Measurements from ENCODE around the gene CLP1.
"Not testable (repeated sequence)": the region's sequence is repeated elsewhere in the genome, so short reads cannot be mapped to it uniquely, and the experiment has no call there.

CLP1 gene

DNA sequence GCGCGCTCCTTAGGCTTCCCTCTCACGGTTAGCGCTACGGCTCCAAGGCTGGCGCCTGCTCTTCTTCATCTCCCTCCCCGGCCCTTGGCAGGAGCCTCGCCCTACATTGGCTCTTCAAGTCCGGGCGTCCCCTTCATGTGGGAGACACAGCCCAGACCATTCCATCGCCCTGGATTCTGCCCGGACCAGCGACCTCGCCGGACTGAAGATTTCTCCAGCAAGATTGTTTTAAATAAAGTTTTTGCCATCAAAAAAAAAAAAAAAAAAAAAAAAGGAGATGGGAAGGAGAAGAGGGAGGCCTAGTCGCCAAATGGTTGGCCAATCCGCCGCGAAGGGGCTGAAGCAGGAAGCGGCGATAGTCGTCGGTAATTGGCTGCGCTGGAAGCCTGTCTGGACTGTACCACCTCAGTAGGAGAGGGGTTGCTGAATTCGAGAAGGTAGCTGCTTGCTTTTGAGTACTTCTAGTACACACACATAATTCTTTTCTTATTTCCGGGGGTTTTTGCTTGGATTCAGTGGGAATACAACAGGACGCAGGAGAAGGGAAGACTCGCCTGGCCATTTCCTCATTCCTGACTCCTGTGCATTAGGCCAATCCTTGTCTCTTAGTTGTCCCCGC, 9.7 kb downstream of the CLP1 start:
- DNase-seq, result peak; percentile 91

DNA sequence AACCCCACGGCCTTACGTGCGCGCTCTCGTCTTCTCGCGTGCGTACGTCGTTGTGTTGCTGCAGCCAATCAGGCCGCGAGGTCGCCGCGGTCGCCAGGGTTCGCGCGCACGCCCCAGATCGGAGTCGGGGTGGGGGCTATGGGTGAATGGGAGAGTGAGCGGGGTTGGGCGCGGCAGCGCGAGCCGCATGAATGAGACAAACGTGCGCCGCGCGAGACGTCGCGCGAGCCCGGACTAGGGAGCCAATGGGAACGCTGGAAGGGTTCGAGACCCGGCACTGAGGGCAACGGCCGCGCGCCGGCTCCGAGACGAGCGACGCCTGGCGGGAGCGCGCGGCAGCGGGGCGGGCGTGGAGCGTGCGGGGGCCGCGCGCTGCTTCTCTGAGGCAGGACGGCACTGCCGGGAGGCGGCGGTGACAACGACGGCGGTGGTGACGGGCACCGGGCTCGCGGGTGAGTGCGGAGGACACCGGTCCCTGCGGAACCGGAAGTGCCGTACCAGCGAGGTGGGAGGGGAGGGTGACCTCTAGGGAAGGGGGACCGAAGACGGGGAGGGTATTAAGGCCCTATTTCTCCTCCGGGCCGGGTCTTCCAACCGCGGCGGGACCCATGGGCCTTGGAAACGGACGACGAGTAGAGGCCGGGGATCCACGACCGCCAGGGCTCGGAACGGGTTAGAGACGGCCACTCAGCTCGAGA, 10.3 kb downstream of the CLP1 start, which contains the start of gene ZDHHC5:
Gene ZDHHC5, plus strand, starts transcription at position 379 of the 698 bp plus-strand sequence. CDS start 4,977 bp downstream, outside the sequence.
- DNase-seq, result peak; percentile 97

DNA sequence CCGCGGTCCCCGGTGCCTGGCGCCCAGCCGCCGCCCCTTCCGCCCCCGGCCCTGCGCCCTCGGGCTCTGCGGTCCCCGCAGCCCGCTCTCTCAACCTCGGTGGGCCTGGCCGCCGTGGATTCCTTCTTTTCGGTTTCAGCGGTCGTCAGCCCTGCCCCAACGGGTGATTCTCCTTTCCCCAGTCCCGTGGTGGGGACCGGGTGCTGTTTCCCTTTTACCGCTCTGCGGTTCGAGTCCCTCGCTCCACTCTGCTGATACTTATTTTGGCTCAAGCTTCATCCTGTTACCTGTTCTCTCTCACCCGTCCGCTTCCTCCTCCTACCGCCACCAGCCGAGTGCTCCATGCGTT, 10.8 kb downstream of the CLP1 start:
- peak; percentile 56 for DNase-seq

DNA sequence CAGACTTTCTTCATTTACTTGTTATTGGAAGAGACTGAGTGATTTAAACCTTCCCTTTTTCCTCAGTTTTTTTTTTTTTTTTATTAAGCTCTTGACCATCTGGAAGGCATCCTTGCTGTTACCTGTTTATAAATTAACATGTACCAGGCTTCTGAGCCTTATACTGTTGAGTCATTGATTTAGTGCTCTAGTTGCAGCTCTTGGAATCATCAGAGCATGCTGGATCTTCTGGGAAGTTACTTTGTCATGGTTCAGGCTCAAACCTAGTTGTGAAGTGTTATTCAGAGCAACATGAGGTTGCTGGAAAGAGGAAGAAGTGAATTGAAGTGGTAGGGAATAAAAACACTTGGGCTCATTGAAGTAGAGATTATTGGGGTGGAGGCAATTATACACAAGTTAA, 16.7 kb downstream of the CLP1 start:
- no peak for DNase-seq

DNA sequence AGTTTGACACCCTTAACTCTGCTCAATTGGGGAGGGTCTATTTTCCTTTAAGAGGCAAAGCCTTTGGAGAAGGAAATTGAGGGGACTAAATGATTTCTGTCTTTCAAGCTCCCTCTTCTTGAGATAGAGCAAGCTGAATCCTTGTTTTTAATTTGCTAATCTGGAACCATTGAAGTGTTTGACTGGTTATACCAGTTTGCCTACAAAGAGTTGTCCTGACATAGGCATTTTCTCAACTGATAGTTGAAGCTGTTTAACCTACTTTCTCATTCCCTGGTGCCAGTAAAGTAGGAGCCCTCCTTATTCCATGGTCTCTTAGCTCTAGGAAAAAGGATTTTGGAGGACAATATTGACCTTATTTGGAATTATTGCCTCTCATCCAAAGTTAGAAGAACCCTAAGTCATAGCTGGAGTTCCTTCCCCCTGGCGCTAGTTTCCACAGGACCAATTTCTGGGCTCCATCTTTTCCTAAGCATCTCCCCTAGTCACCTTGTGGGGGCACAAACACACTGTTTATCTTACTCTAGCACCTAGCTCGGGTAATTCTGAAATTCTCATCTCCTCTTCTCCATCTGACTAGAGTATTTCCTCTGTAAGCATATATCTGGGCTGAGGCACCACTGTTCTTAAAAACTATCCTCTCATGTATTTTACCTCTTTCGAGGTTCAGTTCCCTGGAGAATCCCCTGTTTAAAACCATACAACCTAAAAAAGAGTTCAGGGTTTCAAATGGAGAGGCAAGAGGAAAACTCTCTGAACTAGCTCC, 17.8 kb downstream of the CLP1 start:
- no peak for DNase-seq

DNA sequence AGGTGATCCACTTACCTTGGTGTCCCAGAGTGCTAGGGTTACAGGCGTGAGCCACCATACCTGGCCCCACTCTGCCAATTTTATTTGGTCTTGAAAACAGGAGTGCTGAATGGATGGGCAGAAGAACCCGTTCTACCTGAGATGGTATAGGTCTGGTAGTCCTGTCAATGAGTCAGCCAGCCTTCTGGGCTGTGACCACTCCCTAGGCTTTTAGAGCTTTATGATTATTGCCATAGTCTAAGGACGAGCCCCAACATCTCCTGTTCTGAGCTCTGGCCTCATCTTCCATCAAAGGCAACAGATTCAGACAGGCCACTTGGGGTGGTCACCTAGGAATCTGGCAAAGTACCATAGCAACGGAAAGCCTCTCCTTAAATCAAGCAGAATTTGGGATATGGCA, 21.8 kb downstream of the CLP1 start:
- DNase-seq, result no peak

DNA sequence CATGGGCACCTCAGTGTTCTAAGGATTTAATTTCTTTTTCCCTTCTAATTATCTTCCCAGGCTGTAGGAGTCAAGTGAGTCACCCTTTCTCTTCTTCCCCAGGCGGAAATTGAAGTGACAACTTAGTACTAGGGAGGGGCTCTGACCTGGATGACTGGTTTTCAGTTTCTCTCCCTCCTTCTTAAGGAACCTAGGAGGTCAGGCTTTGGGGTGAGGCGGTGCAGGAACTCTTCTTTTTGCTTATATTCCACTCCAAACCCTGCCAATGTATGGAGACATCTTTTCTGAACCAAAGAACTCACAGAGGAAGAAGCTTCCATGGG, 23.0 kb downstream of the CLP1 start:
- no peak for DNase-seq

DNA sequence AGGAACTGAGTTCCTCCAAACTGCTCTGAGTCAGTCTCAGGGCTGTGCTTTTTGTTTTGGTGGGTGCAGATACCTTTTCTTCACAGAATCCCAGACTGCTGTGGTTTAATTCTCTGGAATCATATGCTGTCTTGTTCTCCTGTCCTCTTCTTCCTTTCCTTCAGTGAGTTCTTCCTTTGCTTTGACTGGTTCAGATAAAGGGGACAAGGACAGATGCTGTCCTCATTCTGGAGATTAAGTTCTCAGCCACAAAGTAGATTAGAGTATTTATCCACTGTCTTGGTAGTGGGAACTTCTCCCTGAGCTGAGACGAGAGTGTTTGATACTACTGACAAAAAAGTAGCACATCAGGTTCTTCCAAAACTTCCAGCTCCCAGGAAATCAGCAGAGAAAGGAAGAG, 23.6 kb downstream of the CLP1 start:
- no peak for DNase-seq

DNA sequence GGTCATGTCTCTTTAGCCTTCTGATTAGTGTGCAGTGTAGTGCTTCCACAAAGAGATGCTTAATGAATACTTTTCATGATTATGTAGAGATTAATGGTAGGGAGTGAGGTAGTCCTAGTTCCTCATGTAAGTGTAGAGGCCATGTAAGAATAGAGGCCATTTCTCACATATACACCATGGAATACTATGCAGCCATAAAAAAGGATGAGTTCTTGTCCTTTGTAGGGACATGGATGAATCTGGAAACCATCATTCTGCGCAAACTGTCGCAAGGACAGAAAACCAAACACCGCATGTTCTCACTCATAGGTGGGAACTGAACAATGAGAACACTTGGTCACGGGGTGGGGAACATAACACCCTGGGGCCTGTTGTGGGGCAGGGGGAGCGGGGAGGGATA, 32.9 kb downstream of the CLP1 start:
- not testable (repeated sequence) for DNase-seq

DNA sequence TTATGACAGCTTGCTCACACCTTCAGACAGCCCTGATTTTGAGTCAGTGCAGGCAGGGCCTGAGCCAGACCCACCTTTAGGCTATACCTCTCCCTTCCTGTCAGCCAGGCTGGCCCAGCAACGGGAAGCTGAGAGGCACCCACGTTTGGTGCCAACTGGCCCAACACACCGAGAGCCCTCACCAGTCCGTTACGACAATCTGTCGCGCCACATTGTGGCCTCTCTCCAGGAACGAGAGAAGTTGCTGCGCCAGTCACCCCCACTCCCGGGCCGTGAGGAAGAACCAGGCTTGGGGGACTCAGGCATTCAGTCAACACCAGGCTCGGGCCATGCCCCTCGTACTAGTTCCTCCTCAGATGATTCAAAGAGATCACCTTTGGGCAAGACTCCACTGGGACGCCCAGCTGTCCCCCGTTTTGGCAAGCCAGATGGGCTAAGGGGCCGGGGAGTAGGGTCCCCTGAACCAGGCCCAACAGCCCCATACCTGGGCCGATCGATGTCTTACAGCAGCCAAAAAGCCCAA, 41.3 kb downstream of the CLP1 start:
- no peak for DNase-seq

DNA sequence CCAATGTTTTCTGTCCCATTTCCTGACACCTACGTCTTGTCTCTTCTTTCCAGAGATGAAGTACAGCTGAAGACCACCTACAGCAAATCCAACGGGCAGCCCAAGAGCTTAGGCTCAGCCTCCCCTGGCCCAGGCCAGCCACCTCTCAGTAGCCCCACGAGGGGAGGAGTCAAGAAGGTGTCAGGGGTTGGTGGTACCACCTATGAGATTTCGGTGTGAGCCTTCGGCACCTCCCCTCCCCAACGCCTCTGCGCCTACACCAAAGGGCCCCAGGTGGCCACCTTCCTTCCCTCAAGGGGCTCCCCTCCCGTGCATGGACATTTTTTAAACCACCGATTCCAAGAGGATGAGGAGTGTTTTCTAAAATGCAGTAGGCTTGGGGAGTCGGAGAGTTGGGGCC, 42.3 kb downstream of the CLP1 start:
- no peak for DNase-seq

DNA sequence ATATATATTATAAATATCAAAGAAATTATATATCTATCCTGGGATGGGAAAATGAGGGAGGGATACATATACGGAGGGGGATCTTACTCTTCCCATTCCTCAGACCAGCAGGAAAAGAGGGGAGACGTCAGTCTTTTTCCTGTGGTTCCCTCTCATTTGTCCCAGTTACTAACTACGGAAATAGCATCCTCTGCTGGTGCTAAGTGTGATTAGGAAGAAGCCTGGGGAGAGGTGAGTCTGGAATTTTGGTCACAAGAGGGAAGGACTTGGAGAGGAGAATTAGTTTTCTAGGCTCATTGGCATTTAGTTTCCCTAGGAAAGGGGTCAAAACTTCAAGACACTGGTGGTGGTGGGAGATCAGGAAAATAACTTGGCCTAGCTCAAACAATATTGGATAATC, 42.9 kb downstream of the CLP1 start:
- DNase-seq, result no peak

DNA sequence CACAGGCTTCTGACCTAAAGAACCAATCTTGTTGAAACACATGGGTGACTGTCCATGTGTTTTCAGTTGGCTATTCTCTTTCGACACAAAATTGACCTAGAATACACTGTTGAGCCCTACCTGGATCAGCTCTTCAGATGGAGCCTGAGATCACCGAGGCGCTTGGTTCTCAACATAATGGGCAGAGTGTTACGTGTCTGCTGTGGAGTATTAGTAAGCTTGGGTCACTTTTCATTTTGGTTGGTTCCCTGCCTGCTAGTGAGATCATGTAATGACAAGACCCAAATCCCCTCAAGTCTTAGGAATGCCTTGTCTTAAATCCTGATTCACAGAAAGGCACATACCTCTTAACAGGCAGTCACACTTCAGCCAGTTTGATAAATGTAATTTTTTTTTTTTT, 45.8 kb downstream of the CLP1 start:
- no peak for DNase-seq

DNA sequence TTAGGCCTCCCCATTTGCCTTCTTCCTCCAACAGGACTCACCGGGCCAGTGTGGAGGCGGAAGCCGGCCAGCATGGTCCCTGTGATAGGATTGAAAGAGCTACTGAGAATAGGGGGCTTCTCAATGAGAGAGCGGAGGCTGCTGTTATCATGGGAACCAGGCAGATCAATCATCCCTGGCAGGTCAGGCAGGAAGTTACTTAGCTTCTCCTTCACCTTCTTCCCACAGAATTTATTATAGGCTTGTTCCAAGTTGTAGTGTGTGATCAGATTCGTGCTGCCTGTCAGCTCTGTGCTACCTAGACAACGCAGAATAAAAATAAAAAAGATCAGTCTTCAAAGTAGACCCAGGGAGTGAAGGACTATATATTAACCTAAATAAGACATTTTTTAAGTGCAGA, 47.4 kb downstream of the CLP1 start:
- no peak for DNase-seq

DNA sequence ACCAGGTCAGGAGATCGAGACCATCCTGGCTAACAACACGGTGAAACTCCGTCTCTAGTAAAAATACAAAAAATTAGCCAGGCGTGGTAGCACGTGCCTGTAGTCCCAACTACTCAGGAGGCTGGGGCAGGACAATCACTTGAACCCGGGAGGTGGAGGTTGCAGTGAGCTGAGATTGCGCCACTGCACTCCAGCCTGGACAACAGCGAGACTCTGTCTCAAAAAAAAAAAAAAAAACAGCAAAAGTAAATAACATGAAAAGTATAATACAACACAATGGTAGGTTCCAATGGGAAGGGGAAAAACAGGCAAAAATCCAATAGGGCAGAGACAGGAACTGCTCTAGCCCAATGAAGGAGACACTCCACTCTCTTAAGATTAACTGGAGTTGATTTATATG, 47.9 kb downstream of the CLP1 start:
- not testable (repeated sequence) for DNase-seq

DNA sequence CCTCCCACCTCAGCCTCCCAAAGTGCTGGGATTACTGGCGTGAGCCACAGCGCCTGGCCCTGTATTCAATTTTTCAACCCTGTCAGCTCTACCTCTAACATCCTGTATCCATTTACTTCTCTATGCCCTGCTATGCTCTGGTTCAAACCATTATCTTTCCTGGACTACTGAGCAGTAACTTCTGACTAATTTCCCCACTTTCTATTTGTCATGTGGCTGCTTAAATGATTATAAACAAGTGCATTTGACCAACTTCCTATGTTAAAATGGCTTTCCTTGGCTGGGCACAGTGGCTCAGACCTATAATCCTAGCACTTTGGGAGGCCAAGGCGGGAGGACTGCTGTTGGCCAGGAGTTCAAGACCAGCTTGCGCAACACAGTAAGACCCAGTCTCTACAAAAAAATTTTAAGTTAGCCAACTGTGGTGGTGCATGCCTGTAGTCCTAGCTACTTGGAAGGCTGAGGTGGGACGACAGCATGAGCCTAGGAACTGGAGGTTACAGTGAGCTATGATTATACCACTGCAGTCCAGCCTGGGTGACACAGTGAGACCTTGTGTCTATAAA, 52.3 kb downstream of the CLP1 start:
- DNase-seq, result no peak

Measured in NK-92 treated with Interleukin-12 subunit alpha and Interleukin-12 subunit beta, amount 100 ng/mL, for 24 hours (cell line).